ENCODE results near the gene COL28A1.

- TF ChIP-seq ZNF350 (tag by site-specific recombination; IDR thresholded peaks at IDR 0.05) = no peak
- TF ChIP-seq CTCF (tag by site-specific recombination; IDR thresholded peaks at IDR 0.05) = no peak
- no peak for TF ChIP-seq ZEB2 (tag by site-specific recombination; IDR thresholded peaks at IDR 0.05)
- no peak for TF ChIP-seq ZNF792 (tag by site-specific recombination; IDR thresholded peaks at IDR 0.05)
- no peak for TF ChIP-seq ZNF174 (tag by site-specific recombination; IDR thresholded peaks at IDR 0.05)
- TF ChIP-seq BCL11A (tag by site-specific recombination; IDR thresholded peaks at IDR 0.05; ENCODE audit: low read depth) = no peak
- TF ChIP-seq ZNF274 (IDR thresholded peaks at IDR 0.05; ENCODE audit: low read length) = no peak
- TF ChIP-seq ZNF274 (tag by site-specific recombination; IDR thresholded peaks at IDR 0.05; ENCODE audit: borderline replicate concordance) = no peak
- TF ChIP-seq IKZF3 (tag by site-specific recombination; IDR thresholded peaks at IDR 0.05) = no peak
- TF ChIP-seq REST (tag by site-specific recombination; IDR thresholded peaks at IDR 0.05) = no peak
- no peak for TF ChIP-seq ZFP41 (tag by site-specific recombination; IDR thresholded peaks at IDR 0.05; ENCODE audit: borderline replicate concordance)
- no peak for TF ChIP-seq ZNF24 (tag by site-specific recombination; IDR thresholded peaks at IDR 0.05)
- no peak for TF ChIP-seq ZBTB7A (tag by site-specific recombination; IDR thresholded peaks at IDR 0.05; ENCODE audit: low read depth)
Measured at GRCh38 chr7:7552199-7552598, 16.5 kb upstream of the COL28A1 start.
